KMS-11 (cell line): ENCODE measurements around the gene ATG10.

Source experiments
- H2AFZ ChIP-seq: fragments of 200-600 bp; sonication (generic); 2 replicates; pipeline ENCODE4 v1.6.1; 2016; ENCODE audit warnings: antibody characterized with exemption, mixed run types, low read depth
- H3K27ac ChIP-seq: fragments of 200-600 bp; sonication (generic); 2 replicates; pipeline ENCODE4 v1.6.1; 2016; ENCODE audit warnings: mild to moderate bottlenecking, mixed run types
- H3K27me3 ChIP-seq: fragments of 200-600 bp; sonication (generic); 2 replicates; pipeline ENCODE4 v1.6.1; 2017; ENCODE audit warnings: mild to moderate bottlenecking, low read depth, mixed run types, moderate library complexity; ENCODE audit not compliant: insufficient read depth
- H3K36me3 ChIP-seq: fragments of 200-600 bp; sonication (generic); 2 replicates; pipeline ENCODE4 v1.6.1; 2017; ENCODE audit warnings: mild to moderate bottlenecking, mixed run types; ENCODE audit not compliant: insufficient read depth
- H3K4me1 ChIP-seq: fragments of 200-600 bp; sonication (generic); 2 replicates; pipeline ENCODE4 v1.6.1; 2016; ENCODE audit warnings: mild to moderate bottlenecking, low read depth, mixed run types; ENCODE audit not compliant: poor library complexity, severe bottlenecking
- H3K4me2 ChIP-seq: fragments of 200-600 bp; sonication (generic); 2 replicates; pipeline ENCODE4 v1.7.0; 2016; ENCODE audit warnings: mild to moderate bottlenecking, mixed run types
- H3K4me3 ChIP-seq: fragments of 200-600 bp; sonication (generic); IDR thresholded peaks from 2 replicates; pipeline ENCODE4 v1.6.1; 2017; ENCODE audit warnings: low read depth, low read length, mixed read lengths; ENCODE audit not compliant: insufficient read depth
- H3K79me2 ChIP-seq: fragments of 200-600 bp; sonication (generic); 2 replicates; pipeline ENCODE4 v1.6.1; 2016; ENCODE audit warnings: low read depth, mixed run types; ENCODE audit not compliant: insufficient read depth
- H3K9ac ChIP-seq: fragments of 200-600 bp; sonication (generic); 2 replicates; pipeline ENCODE4 v1.6.1; 2016; ENCODE audit warnings: mild to moderate bottlenecking, mixed run types
- H4K20me1 ChIP-seq: fragments of 200-600 bp; sonication (generic); 2 replicates; pipeline ENCODE4 v1.6.1; 2016; ENCODE audit warnings: mild to moderate bottlenecking, mixed run types; ENCODE audit not compliant: insufficient read depth
- CTCF ChIP-seq: fragments of 200-600 bp; sonication (generic); conservative IDR thresholded peaks from 2 replicates; pipeline ENCODE4 v1.6.1; 2017; ENCODE audit warnings: low read depth, mild to moderate bottlenecking, antibody characterized with exemption, low read length, moderate library complexity, mixed read lengths

Gene ATG10

GRCh38 chr5:81971712-81972491 is at the start of gene ATG10:
TSS of gene ATG10 (plus strand) at chr5:81972023. CDS start at chr5:81987571, 15,548 bp downstream.
- peak within 1 kb of the TSS; percentile 23 for H3K4me3 ChIP-seq
- H3K27ac ChIP-seq, result peak within 1 kb of the TSS; percentile 89
- H3K79me2 ChIP-seq, result no peaks in the 10 kb centered on the region
- H2AFZ ChIP-seq, result peak within 1 kb of the TSS; percentile 82
- peak within 1 kb of the TSS; percentile 88 for H3K9ac ChIP-seq
- H3K4me2 ChIP-seq, result peak within 1 kb of the TSS; percentile 96
- H3K27me3 ChIP-seq, result no peaks in the 10 kb centered on the region
- peaks cover 16% of the 10 kb centered on the region for H3K4me1 ChIP-seq
- no peaks in the 10 kb centered on the region for H3K36me3 ChIP-seq
- TF ChIP-seq CTCF, result no peak
- H4K20me1 ChIP-seq, result no peaks in the 10 kb centered on the region

- no peak overlapping the region for H2AFZ ChIP-seq
Measured at GRCh38 chr5:81922854-81923279, 49.0 kb upstream of the ATG10 start.

GRCh38 chr5:81924442-81924841 is 47.4 kb upstream of the ATG10 start:
- H3K4me1 ChIP-seq, result peaks cover 5% of the 10 kb centered on the region
- H3K4me3 ChIP-seq, result no peak overlapping the region
- TF ChIP-seq CTCF, result no peak
- no peaks in the 10 kb centered on the region for H4K20me1 ChIP-seq
- no peak overlapping the region for H2AFZ ChIP-seq
- H3K27me3 ChIP-seq, result no peaks in the 10 kb centered on the region
- H3K4me2 ChIP-seq, result no peak overlapping the region
- no peak overlapping the region for H3K27ac ChIP-seq
- no peak overlapping the region for H3K9ac ChIP-seq
- H3K36me3 ChIP-seq, result no peaks in the 10 kb centered on the region
- no peaks in the 10 kb centered on the region for H3K79me2 ChIP-seq

More at GRCh38 chr5:81922854-81923279, 49.0 kb upstream of the ATG10 start:
- Histone ChIP-seq H4K20me1 (no peaks in the 10 kb centered on the region), H3K9ac (no peak overlapping the region), H3K27me3 (no peaks in the 10 kb centered on the region), H3K79me2 (no peaks in the 10 kb centered on the region), H3K27ac (no peak overlapping the region), H3K4me1 (peaks cover 5% of the 10 kb centered on the region), H3K36me3 (no peaks in the 10 kb centered on the region), H3K4me3 (no peak overlapping the region), H3K4me2 (no peak overlapping the region)
- TF ChIP-seq CTCF, result no peak

GRCh38 chr5:81925009-81925408 is 46.8 kb upstream of the ATG10 start:
- no peak overlapping the region for H2AFZ ChIP-seq
- no peak overlapping the region for H3K27ac ChIP-seq
- TF ChIP-seq CTCF, result no peak

More at GRCh38 chr5:81925009-81925408, 46.8 kb upstream of the ATG10 start:
- Histone ChIP-seq H3K27me3 (no peaks in the 10 kb centered on the region), H3K79me2 (no peaks in the 10 kb centered on the region), H3K4me2 (no peak overlapping the region), H3K36me3 (no peaks in the 10 kb centered on the region), H3K4me3 (no peak overlapping the region), H3K4me1 (peaks cover 5% of the 10 kb centered on the region), H4K20me1 (no peaks in the 10 kb centered on the region), H3K9ac (no peak overlapping the region)
